AG09309 (cell line): ENCODE data around the gene CHRNA7.

Source experiments
- DNase-seq: peaks from one replicate; pipeline ENCODE4 v3.0.0-alpha.2; 2010; ENCODE audit warnings: low read depth
- H3K4me3 ChIP-seq: 2 replicates; pipeline ENCODE4 v1.5.1; 2011; ENCODE audit warnings: mild to moderate bottlenecking, low read depth, low read length, moderate library complexity; ENCODE audit not compliant: control insufficient read depth
- CTCF ChIP-seq: IDR thresholded peaks from 2 replicates; pipeline ENCODE4 v1.5.1; 2011; ENCODE audit warnings: mild to moderate bottlenecking, low read depth, low read length, inconsistent platforms; ENCODE audit not compliant: insufficient read depth, control insufficient read depth; ENCODE audit errors: missing control alignments

The CHRNA7 gene

GRCh38 chr15:32117122-32117521, 86.8 kb downstream of the CHRNA7 start:
- no peak for TF ChIP-seq CTCF
- DNase-seq = no peak
- no peak overlapping the region for H3K4me3 ChIP-seq

- no peak overlapping the region for H3K4me3 ChIP-seq
- DNase-seq = no peak
- TF ChIP-seq CTCF = no peak
Observed at GRCh38 chr15:32119286-32119685, 89.0 kb downstream of the CHRNA7 start.

- DNase-seq = no peak
- H3K4me3 ChIP-seq = no peak overlapping the region
- TF ChIP-seq CTCF = no peak
Observed at GRCh38 chr15:32119694-32120330, 89.5 kb downstream of the CHRNA7 start.

- TF ChIP-seq CTCF = no peak
- H3K4me3 ChIP-seq = no peak overlapping the region
- DNase-seq = no peak
Observed at GRCh38 chr15:32120577-32121383, 90.5 kb downstream of the CHRNA7 start.

GRCh38 chr15:32121384-32121695, 91.0 kb downstream of the CHRNA7 start:
- H3K4me3 ChIP-seq = no peak overlapping the region
- no peak for DNase-seq
- no peak for TF ChIP-seq CTCF

- no peak for DNase-seq
- no peak overlapping the region for H3K4me3 ChIP-seq
- no peak for TF ChIP-seq CTCF
Observed at GRCh38 chr15:32122013-32122412, 91.7 kb downstream of the CHRNA7 start.

GRCh38 chr15:32123473-32123872, 93.2 kb downstream of the CHRNA7 start:
- TF ChIP-seq CTCF = no peak
- no peak for DNase-seq

More at GRCh38 chr15:32123473-32123872, 93.2 kb downstream of the CHRNA7 start:
- no peak overlapping the region for H3K4me3 ChIP-seq
